K562 (cell line): Measurements from ENCODE around the gene MRNIP. TPM values are rescaled to one million over a fixed set of nuclear protein-coding genes. Genes with fewer than 3 reads are reported as not detected.

Experiments
- BRCA1 ChIP-seq, 2 experiments: fragments of 450-650 bp in 1 of 2; sonication (generic) in 1 of 2; formaldehyde crosslinking in 1 of 2; IDR thresholded peaks; 2 replicates each; pipeline versions ENCODE4 v1.5.0 to v1.6.1; 2017 to 2020; ENCODE audit warnings: mild to moderate bottlenecking in 1 of 2, missing genetic modification reagents in 1 of 2
- CHD1 ChIP-seq: fragments of 200-600 bp; sonication (generic); IDR thresholded peaks from one replicate; pipeline ENCODE4 v1.6.1; 2012; ENCODE audit warnings: mild to moderate bottlenecking, moderate library complexity, low read length, inconsistent platforms
- ELF2 ChIP-seq: fragments of 250-450 bp; sonication (Bioruptor Pico); IDR thresholded peaks from 2 replicates; pipeline ENCODE4 v1.5.0; 2021; ENCODE audit warnings: mild to moderate bottlenecking
- ETV1 ChIP-seq: fragments of 450-650 bp; conservative IDR thresholded peaks from 2 replicates; pipeline ENCODE4 v1.6.1; 2016; ENCODE audit warnings: missing genetic modification characterization, control low read depth, low read depth, missing compliant biosample characterization
- NR2C1 ChIP-seq, 2 experiments: fragments of 450-650 bp; IDR thresholded peaks; 2 replicates each; pipeline ENCODE4 v1.6.1; 2017; ENCODE audit warnings: mild to moderate bottlenecking in 2 of 2, antibody characterized with exemption in 1 of 2, inconsistent platforms in 1 of 2, missing compliant biosample characterization in 1 of 2, missing genetic modification characterization in 1 of 2
- POLR2G ChIP-seq: fragments of 200-400 bp; formaldehyde crosslinking; IDR thresholded peaks from 2 replicates; pipeline ENCODE4 v1.6.1; 2017; ENCODE audit warnings: low read depth, mild to moderate bottlenecking, antibody characterized with exemption, low read length, moderate library complexity
- PTBP1 ChIP-seq: fragments of 200-400 bp; formaldehyde crosslinking; IDR thresholded peaks from 2 replicates; pipeline ENCODE4 v1.6.1; 2017; ENCODE audit warnings: low read depth, low read length
- SMARCA4 ChIP-seq: fragments of 450-650 bp; IDR thresholded peaks from 2 replicates; pipeline ENCODE4 v1.6.1; 2016
- SRF ChIP-seq, 2 experiments: fragments of 250-450, 450-650 bp in 1 of 2; sonication (Bioruptor Pico) in 1 of 2; sonication (generic) in 1 of 2; formaldehyde crosslinking; IDR thresholded peaks; 2 replicates each; pipeline versions ENCODE4 v1.5.0 to v1.5.1; 2020 to 2022; ENCODE audit warnings: mild to moderate bottlenecking in 1 of 2, missing genetic modification reagents in 1 of 2
- SUPT5H ChIP-seq: fragments of 450-650 bp; IDR thresholded peaks from 2 replicates; pipeline ENCODE4 v1.6.1; 2016
- TCF3 ChIP-seq: sonication (generic); formaldehyde crosslinking; IDR thresholded peaks from 2 replicates; pipeline ENCODE4 v1.4.0; 2020; ENCODE audit warnings: mild to moderate bottlenecking, missing genetic modification reagents
- TEAD2 ChIP-seq: fragments of 450-650 bp; IDR thresholded peaks from 2 replicates; pipeline ENCODE4 v1.6.1; 2016; ENCODE audit warnings: missing genetic modification characterization, control low read depth, missing compliant biosample characterization
- ZNF143 ChIP-seq: sonication (generic); formaldehyde crosslinking; IDR thresholded peaks from 2 replicates; pipeline ENCODE4 v1.9.0; 2022; ENCODE audit warnings: mild to moderate bottlenecking, missing genetic modification reagents
- polyA plus RNA-seq, 8 experiments: library from polyadenylated mRNA; depleted of rRNA in 4 of 8; stranded (reverse) in 5 of 8; unstranded in 3 of 8; fragments of >200 nt; fragmentation: Nextera tagmentation in 2 of 8; fragmentation: Illumina TruSeq in 1 of 8; extraction: Ambion mirVana in 2 of 8; extraction: Trizol in 1 of 8; gene quantifications; 2 replicates each; pipeline versions ENCODE4 v1.2.1 to v1.2.3, GENCODE V29; 2011 to 2014; ENCODE audit warnings: inconsistent platforms in 1 of 8, missing spikeins in 1 of 8
- total RNA-seq, 7 experiments: library from RNA; depleted of rRNA in 6 of 7; stranded (reverse); fragments of >200 nt in 6 of 7; fragmentation: Illumina TruSeq in 2 of 7; extraction: Trizol in 2 of 7; gene quantifications; 2 replicates each; pipeline versions ENCODE4 v1.2.1 to v1.2.3, GENCODE V29; 2011 to 2021; ENCODE audit warnings: low replicate concordance in 1 of 7
- TF ChIP-seq, protein P1 (sequence below): fragments of 200-400 bp; formaldehyde crosslinking; IDR thresholded peaks from 2 replicates; pipeline ENCODE4 v1.6.1; 2017; ENCODE audit warnings: mild to moderate bottlenecking, low read depth, low read length, moderate library complexity
- TF ChIP-seq, protein P2 (sequence below), 2 experiments: fragments of 450-650 bp; IDR thresholded peaks; 2 replicates each; pipeline ENCODE4 v1.6.1; 2018; ENCODE audit warnings: mild to moderate bottlenecking in 2 of 2, low read depth in 1 of 2; ENCODE audit not compliant: partially characterized antibody in 2 of 2
- TF ChIP-seq, protein P3 (sequence below): fragments of 450-650 bp; IDR thresholded peaks from 2 replicates; pipeline ENCODE4 v1.7.0; 2016; ENCODE audit warnings: borderline replicate concordance
- TF ChIP-seq, protein P4 (sequence below): fragments of 450-650 bp; formaldehyde crosslinking; IDR thresholded peaks from 2 replicates; pipeline ENCODE4 v1.4.0; 2022; ENCODE audit warnings: mild to moderate bottlenecking, moderate library complexity

MRNIP gene
- total and polyA plus RNA-seq, 9 of the 15 experiments (the other 6 are each of a cell fraction or from before 2014, with no cell fraction given) = 3.6 to 39.0 (median 16.8) TPM

DNA sequence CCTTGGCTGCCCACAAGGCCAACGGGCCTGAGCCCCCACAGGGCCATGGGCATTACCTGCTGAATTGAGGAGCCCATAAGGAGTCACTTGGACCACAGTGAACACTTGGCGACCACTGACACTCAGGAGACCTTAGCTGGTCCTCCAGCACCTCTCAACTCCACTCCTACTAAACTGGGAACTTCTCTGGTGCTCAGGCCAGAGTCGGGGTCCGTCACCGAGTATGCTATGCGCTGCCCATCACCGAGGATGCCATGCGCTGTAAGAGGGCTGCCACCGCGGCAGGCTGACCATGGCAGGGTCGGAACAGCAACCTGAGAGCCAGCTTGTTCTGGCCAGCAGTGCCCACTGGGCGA is 38.5 kb downstream of the MRNIP start (continued):
- TF ChIP-seq, protein P1, sequence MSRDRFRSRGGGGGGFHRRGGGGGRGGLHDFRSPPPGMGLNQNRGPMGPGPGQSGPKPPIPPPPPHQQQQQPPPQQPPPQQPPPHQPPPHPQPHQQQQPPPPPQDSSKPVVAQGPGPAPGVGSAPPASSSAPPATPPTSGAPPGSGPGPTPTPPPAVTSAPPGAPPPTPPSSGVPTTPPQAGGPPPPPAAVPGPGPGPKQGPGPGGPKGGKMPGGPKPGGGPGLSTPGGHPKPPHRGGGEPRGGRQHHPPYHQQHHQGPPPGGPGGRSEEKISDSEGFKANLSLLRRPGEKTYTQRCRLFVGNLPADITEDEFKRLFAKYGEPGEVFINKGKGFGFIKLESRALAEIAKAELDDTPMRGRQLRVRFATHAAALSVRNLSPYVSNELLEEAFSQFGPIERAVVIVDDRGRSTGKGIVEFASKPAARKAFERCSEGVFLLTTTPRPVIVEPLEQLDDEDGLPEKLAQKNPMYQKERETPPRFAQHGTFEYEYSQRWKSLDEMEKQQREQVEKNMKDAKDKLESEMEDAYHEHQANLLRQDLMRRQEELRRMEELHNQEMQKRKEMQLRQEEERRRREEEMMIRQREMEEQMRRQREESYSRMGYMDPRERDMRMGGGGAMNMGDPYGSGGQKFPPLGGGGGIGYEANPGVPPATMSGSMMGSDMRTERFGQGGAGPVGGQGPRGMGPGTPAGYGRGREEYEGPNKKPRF = no peak
- no peak for TF ChIP-seq SRF (CRISPR knock-in tag; IDR thresholded peaks at IDR 0.05)
- peak; percentile 48; the same call in 1 of the 2 replicates for TF ChIP-seq TEAD2
- TF ChIP-seq POLR2G = no peak
- TF ChIP-seq SMARCA4 = no peak
- no peak for TF ChIP-seq CHD1
- TF ChIP-seq NR2C1 (IDR thresholded peaks at IDR 0.05) = no peak
- peak; percentile 51 for TF ChIP-seq NR2C1 (tag; IDR thresholded peaks at IDR 0.05)
- no peak for TF ChIP-seq SUPT5H
- TF ChIP-seq, protein P2, sequence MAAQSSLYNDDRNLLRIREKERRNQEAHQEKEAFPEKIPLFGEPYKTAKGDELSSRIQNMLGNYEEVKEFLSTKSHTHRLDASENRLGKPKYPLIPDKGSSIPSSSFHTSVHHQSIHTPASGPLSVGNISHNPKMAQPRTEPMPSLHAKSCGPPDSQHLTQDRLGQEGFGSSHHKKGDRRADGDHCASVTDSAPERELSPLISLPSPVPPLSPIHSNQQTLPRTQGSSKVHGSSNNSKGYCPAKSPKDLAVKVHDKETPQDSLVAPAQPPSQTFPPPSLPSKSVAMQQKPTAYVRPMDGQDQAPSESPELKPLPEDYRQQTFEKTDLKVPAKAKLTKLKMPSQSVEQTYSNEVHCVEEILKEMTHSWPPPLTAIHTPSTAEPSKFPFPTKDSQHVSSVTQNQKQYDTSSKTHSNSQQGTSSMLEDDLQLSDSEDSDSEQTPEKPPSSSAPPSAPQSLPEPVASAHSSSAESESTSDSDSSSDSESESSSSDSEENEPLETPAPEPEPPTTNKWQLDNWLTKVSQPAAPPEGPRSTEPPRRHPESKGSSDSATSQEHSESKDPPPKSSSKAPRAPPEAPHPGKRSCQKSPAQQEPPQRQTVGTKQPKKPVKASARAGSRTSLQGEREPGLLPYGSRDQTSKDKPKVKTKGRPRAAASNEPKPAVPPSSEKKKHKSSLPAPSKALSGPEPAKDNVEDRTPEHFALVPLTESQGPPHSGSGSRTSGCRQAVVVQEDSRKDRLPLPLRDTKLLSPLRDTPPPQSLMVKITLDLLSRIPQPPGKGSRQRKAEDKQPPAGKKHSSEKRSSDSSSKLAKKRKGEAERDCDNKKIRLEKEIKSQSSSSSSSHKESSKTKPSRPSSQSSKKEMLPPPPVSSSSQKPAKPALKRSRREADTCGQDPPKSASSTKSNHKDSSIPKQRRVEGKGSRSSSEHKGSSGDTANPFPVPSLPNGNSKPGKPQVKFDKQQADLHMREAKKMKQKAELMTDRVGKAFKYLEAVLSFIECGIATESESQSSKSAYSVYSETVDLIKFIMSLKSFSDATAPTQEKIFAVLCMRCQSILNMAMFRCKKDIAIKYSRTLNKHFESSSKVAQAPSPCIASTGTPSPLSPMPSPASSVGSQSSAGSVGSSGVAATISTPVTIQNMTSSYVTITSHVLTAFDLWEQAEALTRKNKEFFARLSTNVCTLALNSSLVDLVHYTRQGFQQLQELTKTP (IDR thresholded peaks at IDR 0.05; ENCODE audit: low read depth in 1 of 2, partially characterized antibody in 2 of 2) = no peak
- TF ChIP-seq BRCA1 (IDR thresholded peaks at IDR 0.05) = no peak
- no peak for TF ChIP-seq BRCA1 (CRISPR knock-in tag; IDR thresholded peaks at IDR 0.05)
- 0 out of 2 replicates have a peak, but pooled peaks have one; percentile 36 for TF ChIP-seq PTBP1
- no peak for TF ChIP-seq ZNF143
- TF ChIP-seq ELF2 (CRISPR knock-in tag) = no peak
- TF ChIP-seq ETV1 = no peak
- TF ChIP-seq, protein P3, sequence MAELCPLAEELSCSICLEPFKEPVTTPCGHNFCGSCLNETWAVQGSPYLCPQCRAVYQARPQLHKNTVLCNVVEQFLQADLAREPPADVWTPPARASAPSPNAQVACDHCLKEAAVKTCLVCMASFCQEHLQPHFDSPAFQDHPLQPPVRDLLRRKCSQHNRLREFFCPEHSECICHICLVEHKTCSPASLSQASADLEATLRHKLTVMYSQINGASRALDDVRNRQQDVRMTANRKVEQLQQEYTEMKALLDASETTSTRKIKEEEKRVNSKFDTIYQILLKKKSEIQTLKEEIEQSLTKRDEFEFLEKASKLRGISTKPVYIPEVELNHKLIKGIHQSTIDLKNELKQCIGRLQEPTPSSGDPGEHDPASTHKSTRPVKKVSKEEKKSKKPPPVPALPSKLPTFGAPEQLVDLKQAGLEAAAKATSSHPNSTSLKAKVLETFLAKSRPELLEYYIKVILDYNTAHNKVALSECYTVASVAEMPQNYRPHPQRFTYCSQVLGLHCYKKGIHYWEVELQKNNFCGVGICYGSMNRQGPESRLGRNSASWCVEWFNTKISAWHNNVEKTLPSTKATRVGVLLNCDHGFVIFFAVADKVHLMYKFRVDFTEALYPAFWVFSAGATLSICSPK = no peak
- TF ChIP-seq TCF3 = no peak
- TF ChIP-seq, protein P4, sequence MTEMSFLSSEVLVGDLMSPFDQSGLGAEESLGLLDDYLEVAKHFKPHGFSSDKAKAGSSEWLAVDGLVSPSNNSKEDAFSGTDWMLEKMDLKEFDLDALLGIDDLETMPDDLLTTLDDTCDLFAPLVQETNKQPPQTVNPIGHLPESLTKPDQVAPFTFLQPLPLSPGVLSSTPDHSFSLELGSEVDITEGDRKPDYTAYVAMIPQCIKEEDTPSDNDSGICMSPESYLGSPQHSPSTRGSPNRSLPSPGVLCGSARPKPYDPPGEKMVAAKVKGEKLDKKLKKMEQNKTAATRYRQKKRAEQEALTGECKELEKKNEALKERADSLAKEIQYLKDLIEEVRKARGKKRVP (CRISPR knock-in tag) = no peak
